ENCODE results near the gene ZNF554.
"Not testable (repeated sequence)": the region's sequence is repeated elsewhere in the genome, so short reads cannot be mapped to it uniquely, and the experiment has no call there.

Gene ZNF554

GRCh38 chr19:2806736-2807378 lies 12.8 kb upstream of the ZNF554 start:
- in situ Hi-C loops (cut with HindIII; ENCODE audit: low sequenced_read_pairs) = no loop called here

DNA sequence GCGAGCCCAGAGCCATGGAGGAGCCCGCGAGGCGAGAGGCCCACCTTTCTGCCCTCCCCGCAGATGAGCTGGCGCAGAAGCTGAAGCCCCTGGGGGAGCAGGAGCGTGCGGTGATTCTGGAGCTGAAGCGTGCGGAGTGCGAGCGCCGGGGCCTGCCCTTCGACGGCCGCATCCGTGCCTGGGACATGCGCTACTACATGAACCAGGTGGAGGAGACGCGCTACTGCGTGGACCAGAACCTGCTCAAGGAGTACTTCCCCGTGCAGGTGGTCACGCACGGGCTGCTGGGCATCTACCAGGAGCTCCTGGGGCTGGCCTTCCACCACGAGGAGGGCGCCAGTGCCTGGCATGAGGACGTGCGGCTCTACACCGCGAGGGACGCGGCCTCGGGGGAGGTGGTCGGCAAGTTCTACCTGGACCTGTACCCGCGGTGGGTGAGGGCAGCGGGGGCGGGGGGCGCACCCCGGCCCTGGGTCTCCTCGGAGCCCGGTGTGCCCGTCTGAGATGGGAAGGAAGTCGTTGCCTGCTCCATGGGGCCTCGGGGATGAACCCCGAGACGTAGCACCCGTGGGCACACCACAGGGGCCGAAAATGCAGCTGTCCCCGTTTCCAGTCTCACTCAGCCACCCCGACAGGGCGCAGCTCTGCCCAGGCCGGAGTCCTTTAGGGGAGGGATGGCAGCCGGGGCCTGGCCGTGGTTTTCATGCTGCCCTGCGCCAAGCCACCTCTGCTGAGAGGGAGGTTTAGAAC lies 12.1 kb upstream of the ZNF554 start:
- in situ Hi-C loops (cut with HindIII; ENCODE audit: low sequenced_read_pairs) = no loop called here

- in situ Hi-C loops (cut with HindIII; ENCODE audit: low sequenced_read_pairs) = no loop called here
Observed at GRCh38 chr19:2808129-2808941, 11.3 kb upstream of the ZNF554 start.

DNA sequence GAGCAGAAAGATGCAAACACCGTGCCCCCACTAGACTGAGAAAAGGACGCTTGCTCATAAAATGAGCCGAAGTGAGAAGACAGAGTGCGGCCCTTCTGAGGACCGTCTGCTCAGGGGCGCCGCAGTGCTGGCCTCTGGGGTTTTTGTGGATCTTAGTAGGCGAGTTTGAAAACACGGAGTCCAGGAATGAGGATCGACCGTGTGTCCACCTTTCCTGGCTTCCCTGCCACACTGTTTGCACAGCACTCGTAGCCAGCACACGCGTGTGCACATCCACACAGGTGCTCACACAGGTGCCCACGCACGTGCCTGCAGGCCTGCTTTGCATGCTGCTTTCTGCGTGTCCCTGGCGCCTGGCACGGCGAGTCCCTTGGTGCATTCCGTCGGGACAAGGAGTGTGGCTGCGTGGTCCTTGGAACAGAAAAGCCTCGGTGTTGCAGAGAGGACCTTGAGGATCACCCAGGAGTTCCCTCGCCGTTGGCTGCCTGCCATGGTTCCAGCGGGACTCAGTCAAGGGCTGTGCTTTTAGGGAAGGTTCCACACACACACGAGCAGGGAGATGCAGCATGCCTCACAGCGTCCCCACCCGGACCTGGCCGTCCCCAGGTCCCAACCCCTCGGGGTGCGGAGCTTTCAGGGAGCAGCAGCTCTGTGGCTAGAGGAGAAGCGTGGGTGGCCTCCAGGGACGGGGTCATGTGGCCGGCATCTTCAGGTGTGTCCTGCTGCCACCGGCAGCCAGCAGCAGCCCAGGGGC lies 10.1 kb upstream of the ZNF554 start:
- in situ Hi-C loops (cut with HindIII; ENCODE audit: low sequenced_read_pairs) = no loop called here

GRCh38 chr19:2810141-2811091 lies 9.3 kb upstream of the ZNF554 start:
- in situ Hi-C loops (cut with HindIII; ENCODE audit: low sequenced_read_pairs) = no loop called here

DNA sequence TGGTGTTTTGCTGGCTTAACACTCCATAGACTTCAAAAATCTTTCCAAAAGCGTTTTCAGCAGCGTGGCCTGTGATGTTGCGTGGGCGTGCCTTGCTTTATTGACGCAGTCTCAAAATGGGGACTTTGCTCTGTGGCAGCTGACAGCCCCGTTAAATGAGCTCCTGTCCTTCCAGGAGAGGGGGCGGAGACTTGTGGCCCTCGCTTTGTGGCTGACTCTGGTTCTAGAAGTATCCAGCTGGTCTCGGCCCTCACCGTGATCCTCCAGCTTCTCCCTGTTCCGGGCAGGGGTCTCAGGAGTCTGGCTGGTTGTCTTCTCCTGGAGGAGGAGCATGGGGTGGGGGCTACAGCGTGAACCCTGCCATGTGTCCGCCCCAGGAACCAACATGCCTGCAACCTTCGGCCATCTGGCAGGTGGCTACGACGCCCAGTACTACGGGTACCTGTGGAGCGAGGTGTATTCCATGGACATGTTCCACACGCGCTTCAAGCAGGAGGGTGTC lies 8.4 kb upstream of the ZNF554 start:
- in situ Hi-C loops (cut with HindIII; ENCODE audit: low sequenced_read_pairs) = no loop called here

DNA sequence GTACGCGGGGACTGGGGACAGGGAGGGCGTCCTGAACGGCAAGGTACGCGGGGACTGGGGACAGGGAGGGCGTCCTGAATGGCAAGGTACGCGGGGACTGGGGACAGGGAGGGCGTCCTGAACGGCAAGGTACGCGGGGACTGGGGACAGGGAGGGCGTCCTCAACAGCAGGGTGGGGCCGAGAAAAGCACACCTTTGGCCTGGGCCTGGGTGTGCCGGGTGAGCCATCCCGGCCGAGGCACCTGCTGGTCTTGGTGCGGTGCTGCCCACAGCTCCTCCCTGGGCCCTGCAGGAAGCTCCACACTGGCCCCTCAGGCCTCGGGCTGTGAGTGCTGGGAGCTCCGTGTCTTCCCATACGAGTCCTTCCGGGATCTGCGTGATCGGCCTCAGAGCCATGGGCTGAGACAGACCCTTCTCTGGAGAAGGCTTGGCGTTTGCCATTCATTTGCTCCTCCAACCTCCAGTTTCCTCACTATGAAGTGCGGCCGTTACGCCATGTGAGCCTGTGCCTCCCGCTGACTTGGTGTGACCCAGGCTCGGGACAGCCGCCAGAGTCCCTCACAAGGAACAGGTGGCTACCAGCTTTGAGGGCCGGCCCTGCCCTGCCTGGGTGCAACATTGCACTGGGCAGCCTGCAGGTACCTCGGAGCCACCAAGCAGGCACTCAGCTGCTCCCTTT lies 7.8 kb upstream of the ZNF554 start:
- in situ Hi-C loops (cut with HindIII; ENCODE audit: low sequenced_read_pairs) = no loop called here

DNA sequence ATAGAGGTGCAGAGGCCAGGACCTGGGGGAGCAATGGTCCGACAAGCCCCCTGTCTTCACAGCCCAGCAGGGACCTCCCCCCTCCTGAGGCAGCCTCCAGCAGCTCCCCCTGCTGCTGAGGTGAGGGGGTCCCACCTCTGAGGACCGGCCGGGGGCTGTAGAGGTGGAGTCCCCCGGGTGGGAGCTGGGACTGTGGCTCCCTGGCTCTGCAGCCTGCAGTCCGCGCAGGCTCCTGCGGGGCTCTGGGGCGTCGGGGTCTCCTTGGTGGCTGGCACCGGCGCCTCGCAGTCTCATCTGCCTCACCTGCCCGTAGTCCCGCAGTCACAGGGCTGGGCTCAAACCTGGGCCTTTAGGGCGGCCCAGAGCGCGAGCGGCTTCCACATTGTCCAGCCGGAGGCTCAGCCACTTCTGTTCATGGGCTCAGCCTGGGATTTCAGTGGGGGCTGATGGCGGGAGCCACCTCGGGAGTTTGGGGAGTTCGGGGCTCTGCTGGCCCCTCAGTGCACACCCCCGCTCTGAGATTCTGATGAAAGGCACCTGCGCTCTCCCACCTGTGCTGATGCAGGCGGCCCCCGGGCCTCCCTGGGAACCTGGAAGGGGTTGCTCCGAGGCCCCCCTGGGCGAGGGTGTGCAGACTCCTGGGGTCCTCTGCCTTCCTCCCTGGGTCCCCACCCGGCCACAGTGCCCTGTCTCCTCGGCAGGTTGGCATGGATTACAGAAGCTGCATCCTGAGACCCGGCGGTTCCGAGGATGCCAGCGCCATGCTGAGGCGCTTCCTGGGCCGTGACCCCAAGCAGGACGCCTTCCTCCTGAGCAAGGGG lies 7.0 kb upstream of the ZNF554 start:
- in situ Hi-C loops (cut with HindIII; ENCODE audit: low sequenced_read_pairs) = no loop called here

DNA sequence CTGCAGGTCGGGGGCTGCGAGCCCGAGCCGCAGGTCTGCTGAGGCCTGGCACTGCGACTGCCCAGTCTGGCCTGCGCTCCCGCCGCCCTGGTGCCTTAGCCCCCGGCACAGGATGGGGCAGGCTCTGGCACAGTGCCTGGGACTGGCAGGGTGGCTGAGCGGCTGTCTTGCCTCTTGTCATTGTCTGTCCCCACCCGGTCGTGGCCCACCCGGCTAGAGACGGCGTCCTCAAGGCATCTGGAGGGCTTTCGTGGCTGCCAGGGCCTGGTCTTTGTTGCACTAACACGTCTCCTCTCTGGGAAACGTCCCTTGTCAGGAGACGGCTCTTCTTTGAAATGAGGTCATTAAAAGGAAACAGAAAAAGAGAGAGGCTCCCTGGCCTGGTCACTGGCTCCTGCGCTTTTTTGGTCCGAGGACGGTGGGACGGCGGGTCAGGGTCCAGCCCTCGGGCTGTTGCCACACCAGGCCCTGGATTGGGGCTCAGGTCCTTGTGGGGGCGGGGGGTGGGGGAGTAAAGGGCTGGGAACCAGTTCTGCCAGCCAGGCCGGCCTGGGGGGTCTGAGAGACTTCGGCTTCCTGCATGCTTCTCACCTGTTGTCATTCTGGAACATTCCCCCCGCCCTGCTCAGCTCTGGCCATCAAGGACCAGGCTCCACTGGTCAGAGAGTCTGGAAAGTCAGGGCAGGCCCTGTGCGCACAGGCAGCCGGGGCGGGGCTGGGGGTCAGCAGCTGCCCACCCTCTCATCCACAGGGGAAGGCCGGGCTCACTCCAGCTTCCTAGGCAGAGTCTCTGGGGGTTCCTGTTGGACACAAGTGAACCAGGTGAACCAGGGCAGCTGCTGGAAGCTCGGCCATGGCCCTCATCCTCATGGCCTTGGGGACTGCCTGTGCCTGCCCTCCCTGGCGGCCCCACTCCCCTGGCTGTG lies 6.2 kb upstream of the ZNF554 start:
- in situ Hi-C loops (cut with HindIII; ENCODE audit: low sequenced_read_pairs) = no loop called here

DNA sequence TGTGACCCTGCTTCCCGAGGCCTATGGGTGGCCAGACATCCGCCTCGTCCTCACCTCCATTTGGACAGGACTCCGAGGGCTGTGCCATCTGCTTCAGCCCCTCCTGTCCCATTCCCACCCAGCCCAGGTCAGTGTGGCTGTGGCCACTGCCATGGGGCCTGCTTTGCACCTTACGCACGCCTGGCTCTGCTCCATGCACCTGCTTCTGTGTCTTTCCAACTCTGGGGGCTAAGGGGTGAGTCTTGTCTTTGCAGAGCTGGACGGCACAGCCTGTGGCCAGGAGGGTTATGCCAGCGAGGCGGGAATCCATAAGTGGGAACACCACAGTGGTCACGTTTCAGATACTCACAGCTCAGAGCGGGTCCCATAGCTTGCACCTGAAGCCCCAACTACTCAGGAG lies 5.2 kb upstream of the ZNF554 start:
- in situ Hi-C loops (cut with HindIII; ENCODE audit: low sequenced_read_pairs) = no loop called here

DNA sequence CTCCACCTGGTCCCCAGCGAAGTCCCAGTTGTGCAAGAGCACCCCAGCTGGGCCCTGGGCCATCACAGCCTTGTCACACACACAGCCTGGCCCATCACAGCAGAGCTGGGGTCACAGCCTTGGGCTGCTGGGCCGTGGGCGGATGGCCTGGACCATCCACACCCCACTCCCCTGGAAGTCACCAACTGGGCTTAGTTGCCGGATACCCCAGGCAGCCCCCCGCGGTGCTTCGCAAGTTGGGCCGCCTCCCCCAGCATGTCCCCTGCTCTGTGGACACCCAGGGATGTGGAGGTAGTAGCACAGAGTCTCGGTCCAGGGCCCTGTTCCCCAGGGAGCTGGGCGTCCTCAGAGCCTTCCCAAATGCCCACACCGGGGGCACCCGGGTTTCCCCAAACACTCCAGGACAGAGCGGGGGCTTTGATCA lies 4.5 kb upstream of the ZNF554 start:
- in situ Hi-C loops (cut with HindIII; ENCODE audit: low sequenced_read_pairs) = no loop called here

DNA sequence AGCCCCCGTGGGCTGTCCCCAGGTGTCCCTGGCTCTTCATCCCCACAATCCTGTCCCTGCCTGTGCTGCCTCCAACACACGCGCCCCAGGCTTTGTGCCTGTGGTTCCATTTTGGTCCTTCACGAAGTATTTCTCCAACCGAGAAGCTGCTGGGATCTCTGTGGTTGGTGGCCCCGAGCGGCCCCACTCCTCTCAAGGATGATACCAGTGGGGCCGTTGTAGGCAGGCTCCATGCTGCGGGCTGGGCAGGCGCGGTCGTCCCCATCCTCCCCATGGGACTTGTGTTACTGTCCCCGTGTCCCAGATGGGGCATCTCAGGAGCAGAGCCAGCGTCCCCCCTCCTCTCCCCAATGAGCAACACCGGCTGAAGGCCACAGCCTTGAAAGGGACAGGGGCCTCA lies 3.7 kb upstream of the ZNF554 start:
- in situ Hi-C loops (cut with HindIII; ENCODE audit: low sequenced_read_pairs) = no loop called here

- in situ Hi-C loops (cut with HindIII; ENCODE audit: low sequenced_read_pairs) = no loop called here
Observed at GRCh38 chr19:2816641-2817040, 3.0 kb upstream of the ZNF554 start.

DNA sequence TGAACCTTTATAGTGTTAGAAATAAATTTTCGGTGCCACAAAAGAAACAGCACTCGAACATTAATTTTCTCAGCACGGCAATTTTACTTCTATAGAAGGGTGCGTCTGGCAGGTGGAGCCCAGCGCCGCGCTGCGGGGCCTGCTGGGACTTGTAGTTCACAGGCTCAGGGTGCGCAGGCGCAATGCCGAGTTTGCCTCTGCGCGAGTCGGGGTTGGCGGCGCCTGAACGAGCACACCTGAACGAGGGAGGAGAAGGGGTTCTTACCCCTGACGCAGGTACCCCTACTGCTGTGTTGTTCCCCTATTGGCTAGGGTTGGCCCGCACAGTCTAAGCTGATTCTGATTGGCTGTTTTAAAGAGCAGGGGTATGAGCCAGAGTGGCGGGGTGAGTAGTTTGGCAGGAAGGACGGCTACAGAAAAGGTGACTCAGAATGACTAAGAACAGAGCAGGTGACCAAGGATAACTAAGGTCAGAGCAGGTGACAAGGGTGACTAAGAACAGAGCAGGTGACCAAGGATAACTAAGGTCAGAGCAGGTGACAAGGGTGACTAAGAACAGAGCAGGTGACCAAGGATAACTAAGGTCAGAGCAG lies 2.3 kb upstream of the ZNF554 start:
- in situ Hi-C loops (cut with HindIII; ENCODE audit: low sequenced_read_pairs) = not testable (repeated sequence)

- in situ Hi-C loops (cut with HindIII; ENCODE audit: low sequenced_read_pairs) = no loop called here
Observed at GRCh38 chr19:2820112-2820702, 539 bp downstream of the ZNF554 start.

GRCh38 chr19:2822846-2823245 lies 3.2 kb downstream of the ZNF554 start:
- in situ Hi-C loops (cut with HindIII; ENCODE audit: low sequenced_read_pairs) = no loop called here

DNA sequence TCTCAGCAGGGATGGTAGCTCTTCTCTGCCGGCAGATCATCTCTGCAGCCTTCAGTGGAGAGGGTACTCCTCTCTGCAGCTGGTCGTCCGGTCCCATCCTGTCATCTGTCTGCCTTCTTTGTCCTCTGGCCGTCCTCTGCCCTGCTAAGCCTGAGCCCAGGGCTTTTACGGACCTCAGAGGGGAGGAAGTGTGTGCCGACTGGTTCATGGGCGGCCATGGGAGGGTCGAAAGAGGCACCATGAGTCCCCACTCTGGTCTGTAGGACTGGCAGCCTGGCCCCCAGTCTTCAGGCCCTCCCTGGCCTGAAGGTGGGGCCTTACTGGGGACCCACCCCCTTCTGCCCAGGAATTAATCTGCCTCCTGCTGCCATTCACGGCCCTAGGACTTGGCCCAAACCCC lies 4.0 kb downstream of the ZNF554 start:
- in situ Hi-C loops (cut with HindIII; ENCODE audit: low sequenced_read_pairs) = no loop called here

Data from DLD1 (cell line).